ENCODE measurements around the gene SLC35D1. TPM values are rescaled to one million over a fixed set of nuclear protein-coding genes. Genes with fewer than 3 reads are reported as not detected.

Gene SLC35D1
- total and polyA plus RNA-seq, 2 of the 8 experiments (the other 6 are each of a cell fraction or from before 2014, with no cell fraction given): 1.2 to 2.7 TPM

- Histone ChIP-seq H2BK120ac (replicated peaks; ENCODE audit: low read depth, low read length) (no peak overlapping the region), H3K36me3 (ENCODE audit: control insufficient read depth in 2 of 4, insufficient read depth in 4 of 4, low read length in 3 of 4) (peaks cover 7 to 64% (median 24%) of the 10 kb centered on the region in 4 experiments), H4K5ac (ENCODE audit: insufficient read length, low read depth, low read length) (no peak overlapping the region), H3K4me2 (ENCODE audit: insufficient read depth in 1 of 2, low read depth in 2 of 2, low read length in 2 of 2) (no peak overlapping the region), H4K20me1 (replicated peaks in 1 of 2; ENCODE audit: control insufficient read depth in 1 of 2, insufficient read depth in 2 of 2, low read length in 2 of 2) (no peaks in the 10 kb centered on the region), H3K14ac (ENCODE audit: insufficient read length) (no peak overlapping the region), H3K9ac (replicated peaks in 1 of 4; ENCODE audit: extremely low read depth in 1 of 4, low read depth in 3 of 4, low read length in 3 of 4) (no peak overlapping the region), H3K4me1 (replicated peaks in 1 of 4; ENCODE audit: control insufficient read depth in 3 of 4, insufficient read depth in 4 of 4, low read length in 3 of 4) (no peaks in the 10 kb centered on the region), H2BK15ac (ENCODE audit: low read length) (no peak overlapping the region), H3K27me3 (replicated peaks in 1 of 4; ENCODE audit: control insufficient read depth in 3 of 4, extremely low read depth in 1 of 4, insufficient read depth in 3 of 4, low read length in 3 of 4) (no peaks in the 10 kb centered on the region), H3K18ac (ENCODE audit: extremely low read depth, low read length) (no peak overlapping the region), H3K79me1 (ENCODE audit: low read depth, low read length) (no peaks in the 10 kb centered on the region), H2BK5ac (ENCODE audit: low read depth, low read length) (no peak overlapping the region), H2AK5ac (ENCODE audit: low read depth, low read length) (no peak overlapping the region), H3K9me3 (ENCODE audit: insufficient read depth in 2 of 2, low read depth in 1 of 2, low read length in 1 of 2) (no peaks in the 10 kb centered on the region), H3K4ac (replicated peaks; ENCODE audit: insufficient read length, low read depth, low read length) (no peak overlapping the region), H3K79me2 (ENCODE audit: control insufficient read depth in 1 of 2, insufficient read depth in 2 of 2, low read length in 2 of 2) (no peaks in the 10 kb centered on the region), H3K4me3 (ENCODE audit: extremely low read depth in 1 of 4, insufficient read depth in 2 of 4, low read depth in 3 of 4, low read length in 4 of 4) (no peak overlapping the region), H3K56ac (replicated peaks; ENCODE audit: insufficient read length, low read depth, low read length) (no peak overlapping the region), H3K23me2 (ENCODE audit: low read depth, low read length) (no peaks in the 10 kb centered on the region), H3K23ac (ENCODE audit: insufficient read length) (no peak overlapping the region), H3K27ac (ENCODE audit: low read depth, low read length) (no peak overlapping the region), H2AFZ (ENCODE audit: low read length) (no peak overlapping the region), H4K91ac (replicated peaks; ENCODE audit: insufficient read length, low read length) (no peak overlapping the region), H2BK12ac (ENCODE audit: low read depth, low read length) (no peak overlapping the region), H2BK20ac (ENCODE audit: low read length) (no peak overlapping the region), H4K8ac (ENCODE audit: extremely low read depth, insufficient read depth, low read length) (no peak overlapping the region)
- no peak for TF ChIP-seq SRF (IDR thresholded peaks at IDR 0.05; ENCODE audit: low read depth, low read length)
- TF ChIP-seq CREB1 (IDR thresholded peaks at IDR 0.05): no peak
- TF ChIP-seq CHD1 (IDR thresholded peaks at IDR 0.05; ENCODE audit: low read depth, low read length): no peak
- no peak for TF ChIP-seq RAD21 (IDR thresholded peaks at IDR 0.05 in 1 of 2, conservative IDR thresholded peaks at IDR 0.05 in 1 of 2; ENCODE audit: low read depth in 2 of 2, low read length in 2 of 2)
- 92% methylated on average over 1 of the region's 1 CpG; no CpG with 5 or more reads in 1 of the 2 experiments for WGBS, 2 experiments (ENCODE audit: extremely low coverage in 1 of 2, insufficient coverage in 1 of 2, insufficient read length in 1 of 2, insufficient replicate concordance in 2 of 2, low coverage in 1 of 2, low lambda C conversion rate in 2 of 2, missing lambda C conversion rate in 1 of 2)
- ChIA-PET CTCF (ENCODE audit: partially characterized antibody) (interaction anchor here (1.0 to 1.2 kb wide), 3 partner anchors 9 to 229 kb away, joined by 3 to 4 read pairs (median 3); no protein-coding TSS in a partner anchor), POLR2A (ENCODE audit: partially characterized antibody) (no interaction called here)
- FAIRE-seq (no peak), DNase-seq (ENCODE audit: low read depth in 1 of 2, low spot score in 2 of 2) (no peak)
These were observed 69.5 kb downstream of the SLC35D1 start for GRCh38 chr1:66984491-66984890.
